Activated T-cell treated with anti-CD3 and anti-CD28 coated beads for 24 hours (primary cell): ENCODE measurements around the gene ACTA2.

Experiments
- DNase-seq: peaks from one replicate; pipeline ENCODE4 v3.0.0-alpha.2; 2020; ENCODE audit warnings: low read depth

ACTA2 gene

DNA sequence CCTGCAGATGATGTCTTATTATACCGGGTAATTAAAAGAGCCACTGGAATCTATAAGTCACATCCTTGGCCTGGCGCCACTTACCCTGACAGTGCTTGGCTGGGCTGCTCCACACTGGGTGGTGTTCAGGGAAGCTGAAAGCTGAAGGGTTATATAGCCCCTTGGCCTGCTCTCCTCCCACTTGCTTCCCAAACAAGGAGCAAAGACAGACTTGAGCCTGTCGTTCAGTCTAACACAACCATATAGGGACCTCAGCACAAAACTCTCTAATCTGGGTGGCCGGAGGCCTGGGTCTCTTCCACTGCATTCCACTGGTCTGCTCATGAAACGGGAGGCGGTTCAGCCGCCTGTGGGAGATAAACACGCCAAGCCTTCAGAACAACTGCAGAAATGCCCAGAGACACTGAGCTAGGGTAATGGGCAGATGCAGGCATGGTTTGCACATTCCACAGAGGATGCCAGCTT, at the start of gene ACTA2:
Gene ACTA2, minus strand, starts transcription at position 127 of the 465 bp plus-strand sequence. CDS start 3,843 bp downstream, outside the sequence.
- no peak for DNase-seq

DNA sequence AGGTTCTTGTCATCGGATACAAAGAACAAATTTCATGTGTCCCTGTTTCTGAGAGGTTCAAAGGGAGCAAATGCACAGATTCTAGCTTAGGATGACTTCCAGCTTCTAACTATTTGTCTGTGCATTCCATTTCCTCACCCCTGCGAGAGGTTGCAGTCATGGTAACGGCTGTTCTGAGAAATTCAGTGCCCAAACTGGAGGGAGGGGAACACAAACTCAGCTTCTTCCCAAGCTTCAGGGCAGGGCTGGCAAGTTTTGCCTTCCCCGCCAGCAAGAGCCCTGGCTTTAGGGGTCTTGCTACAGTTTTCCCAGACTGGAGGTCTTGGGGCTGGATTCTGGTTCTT, 49.1 kb upstream of the ACTA2 start:
- DNase-seq, result no peak

DNA sequence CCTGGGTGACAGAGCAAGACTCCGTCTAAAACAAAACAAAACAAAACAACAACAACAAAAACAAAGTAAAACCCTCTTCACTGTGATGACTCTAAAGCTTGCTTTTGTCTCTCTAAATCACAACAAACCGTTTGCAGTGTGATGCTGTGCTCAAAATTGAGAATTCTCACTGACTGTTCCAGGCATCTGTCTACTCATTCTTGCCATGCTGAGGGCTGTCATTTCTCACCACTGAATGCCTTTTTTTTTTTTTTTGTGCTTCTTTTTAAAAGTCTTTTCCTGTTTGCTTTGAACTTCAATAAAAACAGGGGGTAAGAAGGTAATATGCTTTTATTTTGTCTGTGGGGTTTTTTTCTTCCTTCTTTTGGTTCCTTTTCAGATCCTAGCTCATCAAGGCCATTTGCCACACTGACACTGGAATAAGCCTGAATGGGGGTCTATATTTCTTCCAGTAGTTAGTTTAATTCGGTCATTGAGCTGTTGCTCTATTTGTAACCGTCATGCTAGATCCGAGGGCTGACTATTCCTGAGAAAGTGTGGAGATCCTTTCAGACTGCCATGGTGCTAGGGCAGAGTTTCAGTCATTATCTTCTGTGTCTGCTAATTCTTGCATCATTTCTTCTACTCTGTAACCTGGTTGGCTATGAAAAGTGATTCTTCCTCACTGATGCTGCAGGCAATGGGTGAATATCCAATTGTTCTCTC, 48.6 kb upstream of the ACTA2 start:
- DNase-seq, result no peak

DNA sequence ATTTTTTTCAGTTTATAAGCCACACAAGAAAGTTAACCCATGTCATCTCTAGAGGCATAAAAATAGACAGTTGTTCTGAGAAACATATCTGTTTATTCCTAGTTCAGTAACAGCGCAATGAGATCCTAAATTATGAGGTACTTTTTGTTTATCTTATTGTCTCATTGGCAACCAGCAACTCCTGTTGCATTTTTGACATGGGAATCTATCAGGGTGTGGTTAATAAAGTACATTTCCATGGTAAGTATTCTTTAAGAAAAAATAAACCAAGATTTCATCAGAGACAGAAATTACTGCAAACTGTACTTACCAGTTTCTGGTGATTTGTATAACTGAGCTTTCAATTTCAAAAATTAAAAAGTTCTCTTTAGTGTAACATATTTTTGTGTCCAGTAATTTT, 47.1 kb upstream of the ACTA2 start:
- DNase-seq, result no peak

DNA sequence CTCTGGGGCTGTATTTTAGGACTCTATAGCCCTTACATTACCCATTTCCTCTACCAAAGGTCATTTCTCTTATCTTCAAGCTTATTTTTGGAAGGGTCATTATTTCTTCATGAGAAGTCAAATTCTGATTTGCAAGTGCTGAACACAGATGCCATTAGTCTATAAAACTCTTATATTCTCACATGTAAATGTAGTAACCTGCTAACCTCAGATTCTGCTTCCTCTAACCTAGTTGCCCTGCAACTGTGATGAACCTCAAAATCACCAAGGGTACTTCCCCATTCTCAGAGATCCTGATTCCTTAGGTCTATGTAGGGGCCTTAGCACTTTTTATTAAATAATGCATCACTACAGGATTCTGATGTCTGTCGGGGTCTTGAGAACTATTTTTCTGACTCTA, 44.4 kb upstream of the ACTA2 start:
- no peak for DNase-seq

DNA sequence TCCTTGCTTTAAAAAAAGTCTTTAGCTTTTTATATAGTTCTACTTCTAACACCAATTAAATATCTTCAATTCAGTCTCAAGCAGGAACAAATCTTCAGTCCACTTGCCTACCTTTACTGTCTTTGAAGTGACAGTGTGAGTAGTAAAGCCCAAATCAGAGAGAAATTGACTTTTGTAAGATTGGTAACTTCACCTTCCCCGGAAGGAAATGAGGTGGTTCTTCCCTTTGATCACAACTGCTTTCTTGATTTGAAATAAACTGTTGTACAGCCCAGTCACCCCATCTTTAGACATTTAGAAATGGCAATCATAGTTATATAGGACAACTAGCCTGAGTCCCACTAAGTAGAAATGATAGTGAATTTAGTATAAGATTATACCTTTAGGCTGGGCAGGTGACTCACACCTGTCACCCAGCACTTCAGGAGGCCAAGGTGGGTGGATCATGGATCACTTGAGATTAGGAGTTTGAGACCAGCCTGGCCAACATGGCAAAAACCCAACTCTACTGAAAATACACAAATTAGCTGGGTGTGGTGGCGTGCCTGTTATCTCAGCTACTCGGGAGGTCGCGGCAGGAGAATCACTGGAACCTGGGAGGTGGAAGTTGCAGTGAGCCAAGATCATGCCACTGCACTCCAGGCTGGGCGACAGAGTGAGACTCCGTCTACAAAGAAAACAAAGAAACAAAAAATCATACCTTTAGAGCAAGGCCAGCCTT, 42.7 kb upstream of the ACTA2 start:
- no peak for DNase-seq

DNA sequence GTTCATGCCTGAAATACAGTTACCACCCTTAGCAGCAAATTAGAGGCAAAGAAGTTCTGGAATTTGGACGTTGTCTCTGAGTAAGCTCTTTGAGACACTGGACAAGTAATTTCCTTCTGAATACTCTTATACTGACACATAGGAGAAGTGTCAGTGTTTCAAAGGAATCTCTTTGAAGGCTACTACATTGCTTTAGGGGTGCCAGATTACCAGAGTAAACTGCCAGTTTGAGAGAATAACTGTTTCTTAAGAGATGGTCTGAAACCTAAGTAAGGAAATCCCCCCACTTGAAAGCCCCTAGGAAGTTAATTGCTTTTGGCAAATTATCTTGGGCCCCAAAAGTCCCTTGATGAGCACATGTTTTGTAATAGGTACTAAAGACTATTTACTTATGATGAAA, 41.4 kb upstream of the ACTA2 start:
- DNase-seq, result no peak

DNA sequence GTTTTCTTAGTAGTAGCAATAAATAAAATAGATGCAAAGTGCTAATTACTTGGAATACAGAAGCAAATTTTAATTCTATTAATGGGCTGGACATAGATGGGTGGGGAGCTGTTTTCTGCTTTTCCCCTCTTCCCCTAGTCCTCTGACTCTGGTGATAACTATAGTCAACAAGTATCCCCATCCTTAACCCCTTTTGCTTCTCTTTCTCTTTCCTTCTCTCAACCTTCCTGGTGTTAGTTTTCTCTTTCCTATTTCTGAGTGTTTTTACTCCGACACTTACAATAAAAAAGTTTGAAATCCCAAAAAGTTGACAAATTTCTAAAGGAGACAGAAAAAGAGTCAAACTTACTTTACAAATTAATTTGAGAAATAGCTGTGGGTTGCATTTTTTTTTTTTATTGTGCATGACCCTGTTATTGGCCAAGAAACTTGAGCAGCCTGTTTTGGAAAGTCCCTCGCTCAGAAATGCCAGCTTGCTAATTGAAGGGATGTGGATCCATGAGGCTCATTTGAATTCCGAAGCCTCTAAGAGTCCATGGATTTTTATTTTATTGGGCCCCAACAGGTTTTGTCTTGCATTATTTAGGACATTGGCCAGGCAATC, 40.5 kb upstream of the ACTA2 start:
- no peak for DNase-seq

DNA sequence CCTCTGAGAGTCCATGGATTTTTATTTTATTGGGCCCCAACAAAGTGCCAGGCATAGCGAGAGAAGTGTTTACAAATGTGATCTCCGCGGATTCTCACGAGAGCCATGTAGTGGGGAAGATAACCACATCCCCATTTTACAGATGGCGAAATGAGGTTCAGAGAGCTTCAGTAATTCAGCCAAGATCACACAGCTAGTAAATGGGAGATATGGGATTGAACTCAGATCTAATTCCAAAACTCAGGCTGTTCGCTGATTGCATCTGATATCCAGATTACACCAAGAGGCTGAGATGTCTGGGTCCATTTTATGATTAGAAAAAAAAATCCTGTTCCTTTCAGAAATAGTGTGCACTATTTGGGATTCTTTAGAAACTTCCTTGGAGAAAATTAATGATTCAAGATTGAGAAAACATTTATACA, 39.3 kb upstream of the ACTA2 start:
- DNase-seq, result no peak

DNA sequence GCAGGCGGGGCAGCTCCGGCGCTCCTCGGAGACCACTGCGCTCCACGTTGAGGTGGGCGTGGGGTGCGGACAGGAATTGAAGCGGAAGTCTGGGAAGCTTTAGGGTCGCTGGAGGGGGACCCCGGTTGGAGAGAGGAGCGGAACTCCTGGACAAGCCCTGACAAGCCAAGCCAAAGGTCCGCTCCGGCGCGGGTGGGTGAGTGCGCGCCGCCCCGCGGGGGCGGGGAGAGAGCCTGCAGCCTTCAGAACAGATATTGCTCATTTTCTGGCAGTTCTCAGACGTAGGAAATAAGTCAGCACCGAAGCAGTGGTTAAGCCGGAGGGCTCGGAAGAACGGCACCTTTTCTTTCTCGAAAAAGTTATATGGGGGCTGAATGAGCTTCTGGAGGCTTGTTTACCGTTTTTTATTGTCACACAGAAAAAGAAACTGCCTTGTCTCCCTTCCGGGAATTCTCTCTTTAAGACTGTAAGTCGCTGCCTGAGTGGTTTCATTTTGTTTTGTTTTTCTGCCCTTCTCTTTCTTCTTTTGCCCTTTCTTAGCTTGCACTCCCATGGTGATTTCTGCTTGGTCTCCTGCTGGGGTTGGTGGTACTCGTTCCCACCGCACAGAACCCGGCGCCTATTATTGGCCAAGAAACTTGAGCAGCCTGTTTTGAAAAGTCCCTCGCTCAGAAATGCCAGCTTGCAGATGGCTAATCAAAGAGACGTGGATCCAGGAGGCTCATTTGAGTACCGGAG, 38.8 kb upstream of the ACTA2 start:
- peak; percentile 64 for DNase-seq

DNA sequence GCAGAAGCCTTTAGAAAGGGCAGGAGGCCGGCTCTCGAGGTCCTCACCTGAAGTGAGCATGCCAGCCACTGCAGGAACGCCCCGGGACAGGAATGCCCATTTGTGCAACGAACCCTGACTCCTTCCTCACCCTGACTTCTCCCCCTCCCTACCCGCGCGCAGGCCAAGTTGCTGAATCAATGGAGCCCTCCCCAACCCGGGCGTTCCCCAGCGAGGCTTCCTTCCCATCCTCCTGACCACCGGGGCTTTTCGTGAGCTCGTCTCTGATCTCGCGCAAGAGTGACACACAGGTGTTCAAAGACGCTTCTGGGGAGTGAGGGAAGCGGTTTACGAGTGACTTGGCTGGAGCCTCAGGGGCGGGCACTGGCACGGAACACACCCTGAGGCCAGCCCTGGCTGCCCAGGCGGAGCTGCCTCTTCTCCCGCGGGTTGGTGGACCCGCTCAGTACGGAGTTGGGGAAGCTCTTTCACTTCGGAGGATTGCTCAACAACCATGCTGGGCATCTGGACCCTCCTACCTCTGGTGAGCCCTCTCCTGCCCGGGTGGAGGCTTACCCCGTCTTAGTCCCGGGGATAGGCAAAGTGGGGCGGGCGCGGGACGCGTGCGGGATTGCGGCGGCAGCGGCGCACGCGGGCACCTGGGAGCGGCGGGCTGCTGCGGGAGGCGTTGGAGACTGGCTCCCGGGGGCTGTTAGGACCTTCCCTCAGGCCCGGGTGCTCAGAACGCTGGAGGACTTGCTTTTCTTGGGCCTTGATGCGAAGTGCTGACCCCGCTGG, 38.0 kb upstream of the ACTA2 start, which contains the start of gene FAS:
Gene FAS, plus strand, starts transcription at position 415 of the 777 bp plus-strand sequence. Its CDS starts 79 bp downstream, at position 494.
- peak; percentile 67 for DNase-seq

DNA sequence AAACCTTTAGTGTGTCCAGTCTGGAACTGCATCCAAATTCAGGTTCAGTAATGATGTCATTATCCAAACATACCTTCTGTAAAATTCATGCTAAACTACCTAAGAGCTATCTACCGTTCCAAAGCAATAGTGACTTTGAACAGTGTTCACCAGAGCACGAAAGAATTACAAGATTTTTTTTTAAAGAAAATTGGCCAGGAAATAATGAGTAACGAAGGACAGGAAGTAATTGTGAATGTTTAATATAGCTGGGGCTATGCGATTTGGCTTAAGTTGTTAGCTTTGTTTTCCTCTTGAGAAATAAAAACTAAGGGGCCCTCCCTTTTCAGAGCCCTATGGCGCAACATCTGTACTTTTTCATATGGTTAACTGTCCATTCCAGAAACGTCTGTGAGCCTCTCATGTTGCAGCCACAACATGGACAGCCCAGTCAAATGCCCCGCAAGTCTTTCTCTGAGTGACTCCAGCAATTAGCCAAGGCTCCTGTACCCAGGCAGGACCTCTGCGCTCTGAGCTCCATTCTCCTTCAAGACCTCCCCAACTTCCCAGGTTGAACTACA, 37.3 kb upstream of the ACTA2 start:
- no peak for DNase-seq

DNA sequence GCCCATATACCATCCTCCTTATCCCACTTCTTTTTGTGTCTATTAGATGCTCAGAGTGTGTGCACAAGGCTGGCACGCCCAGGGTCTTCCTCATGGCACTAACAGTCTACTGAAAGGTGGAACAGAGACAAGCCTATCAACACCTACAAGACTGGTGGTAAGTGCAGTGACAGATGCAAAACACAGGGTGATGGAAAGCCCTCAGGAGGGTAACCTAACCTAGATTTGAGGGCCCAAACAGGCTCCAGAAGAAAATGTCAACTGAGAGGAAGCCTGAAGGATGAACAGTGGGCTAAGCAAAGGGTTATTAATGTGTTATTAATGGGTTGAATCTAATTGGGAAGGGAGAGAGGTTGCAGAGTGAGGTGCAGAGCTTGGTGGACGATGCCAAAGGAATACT, 36.9 kb upstream of the ACTA2 start:
- no peak for DNase-seq

DNA sequence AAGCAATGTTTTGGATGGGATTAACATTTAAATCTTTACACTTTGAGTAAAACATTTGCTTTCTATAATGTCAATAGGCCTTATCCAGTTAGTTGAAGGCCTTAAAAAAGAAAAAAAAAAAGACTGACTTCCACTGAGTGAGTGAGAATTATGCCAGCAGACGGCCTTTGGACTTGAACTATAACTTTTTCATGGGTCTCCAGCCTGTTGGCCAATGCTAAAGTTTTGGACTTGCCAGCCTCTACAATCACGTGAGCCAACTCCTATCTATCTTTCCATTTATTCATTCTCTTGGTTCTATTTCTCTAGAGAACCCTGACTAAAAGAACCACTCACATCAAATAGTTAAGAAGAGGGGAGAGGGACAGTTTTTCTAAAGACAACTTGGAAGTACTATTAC, 35.3 kb upstream of the ACTA2 start:
- DNase-seq, result no peak

DNA sequence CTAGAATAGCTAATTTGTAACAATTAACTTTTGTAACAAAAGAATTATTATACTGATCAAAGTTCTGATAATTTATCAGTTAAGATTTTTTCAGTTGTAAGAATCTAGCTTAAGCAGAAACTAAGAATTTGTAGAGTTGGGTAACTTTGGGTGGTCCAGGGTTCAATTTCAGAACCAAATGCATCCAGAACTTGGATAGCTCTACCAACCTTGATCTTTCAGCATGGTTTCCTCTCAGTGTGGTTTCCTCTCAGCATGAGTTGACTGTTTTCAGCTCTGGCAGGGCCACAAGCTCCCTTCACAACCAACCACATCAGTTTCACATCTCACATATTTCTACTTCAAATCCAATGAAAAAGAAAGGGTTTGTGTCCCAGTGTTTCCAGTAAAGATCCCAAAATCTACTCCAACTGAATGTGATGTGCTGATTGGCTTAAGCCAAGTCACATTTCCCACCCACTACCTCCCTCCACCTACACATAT, 34.7 kb upstream of the ACTA2 start:
- DNase-seq, result no peak

DNA sequence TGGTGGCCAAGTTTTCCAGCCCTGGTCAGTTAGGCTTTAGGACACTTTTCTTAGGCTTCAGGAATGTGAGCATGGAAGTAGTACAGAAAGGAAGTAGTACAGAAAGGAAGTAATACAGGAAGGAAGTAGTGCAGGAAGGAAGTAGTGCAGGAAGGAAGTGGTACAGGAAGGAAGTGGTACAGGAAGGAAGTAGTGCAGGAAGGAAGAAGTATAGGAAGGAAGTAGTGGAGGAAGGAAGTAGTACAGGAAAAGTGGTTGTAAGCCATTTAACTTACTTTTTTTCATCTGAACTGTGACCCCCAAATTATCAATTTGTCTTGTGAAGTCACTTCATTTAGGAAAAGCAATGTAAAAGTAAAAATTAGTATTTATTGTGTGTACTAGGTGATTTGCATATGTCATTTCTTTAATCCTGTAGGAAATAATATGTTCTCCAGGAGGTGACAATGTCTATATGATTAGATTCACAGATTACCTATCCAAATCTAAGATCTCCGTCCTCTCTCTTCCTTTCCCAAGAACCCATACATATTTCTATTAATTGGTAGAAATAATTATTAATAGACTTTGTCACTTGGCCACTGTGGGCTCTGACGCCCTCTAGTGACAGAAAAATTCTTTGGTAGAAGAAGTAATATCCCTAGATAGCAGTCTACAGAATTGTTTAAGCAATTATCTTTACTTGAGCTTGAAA, 34.1 kb upstream of the ACTA2 start:
- no peak for DNase-seq

DNA sequence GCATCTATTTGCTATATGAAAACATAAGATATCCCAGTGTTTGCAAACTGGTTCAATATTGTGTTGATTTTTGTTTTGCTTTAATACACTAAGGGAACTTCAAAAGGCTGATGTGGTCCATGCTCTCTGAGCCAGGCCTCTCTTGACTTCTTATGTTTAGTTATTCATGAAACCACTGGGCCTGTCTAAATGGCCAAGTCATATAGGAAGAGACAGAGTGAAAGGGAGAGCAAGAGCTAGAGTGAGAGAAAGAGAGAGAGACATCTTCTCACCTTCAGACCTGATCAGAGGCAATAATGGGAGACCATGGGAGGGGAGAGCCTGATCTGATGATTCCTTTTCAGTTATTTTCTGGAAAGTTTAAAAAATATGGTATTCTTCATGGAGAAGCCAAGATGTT, 32.0 kb upstream of the ACTA2 start:
- no peak for DNase-seq

DNA sequence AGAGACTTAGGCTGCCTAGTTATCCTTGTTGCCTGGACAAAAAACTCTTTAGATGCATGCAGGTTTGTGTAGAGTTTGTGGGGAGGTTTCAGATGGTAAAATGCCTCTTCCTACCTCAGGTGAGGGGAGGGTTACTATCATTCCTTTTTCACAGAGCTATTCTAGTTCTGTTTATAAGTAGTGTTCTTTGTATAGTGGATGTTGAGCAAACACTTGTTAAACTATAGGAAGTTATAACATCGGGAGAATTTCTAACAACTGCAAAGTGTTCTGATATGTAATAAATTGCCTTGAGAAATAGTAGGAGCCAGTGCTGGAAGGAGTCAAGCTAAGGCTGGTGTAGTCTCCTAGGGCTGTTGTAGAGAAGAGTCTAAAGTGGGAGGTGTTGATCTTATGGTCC, 31.4 kb upstream of the ACTA2 start:
- DNase-seq, result no peak

DNA sequence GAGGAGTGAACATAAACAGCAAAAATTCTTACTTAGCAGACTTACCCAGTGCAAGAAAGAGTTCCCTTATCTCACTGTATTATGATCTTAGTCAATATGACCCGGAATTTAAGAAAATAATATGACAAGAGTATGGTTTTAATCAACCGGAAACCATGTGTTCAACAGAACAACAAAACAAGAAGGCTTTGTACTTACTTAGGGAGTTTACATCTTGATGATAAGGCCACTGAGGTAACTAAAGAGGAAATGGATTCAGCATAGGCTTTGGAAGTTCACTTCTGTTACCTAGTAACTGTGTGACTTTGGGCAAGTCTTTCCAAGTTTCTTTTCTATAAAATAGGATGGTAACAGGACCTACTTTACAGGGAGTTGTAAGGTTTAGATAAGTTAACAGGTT, 30.6 kb upstream of the ACTA2 start:
- DNase-seq, result no peak

DNA sequence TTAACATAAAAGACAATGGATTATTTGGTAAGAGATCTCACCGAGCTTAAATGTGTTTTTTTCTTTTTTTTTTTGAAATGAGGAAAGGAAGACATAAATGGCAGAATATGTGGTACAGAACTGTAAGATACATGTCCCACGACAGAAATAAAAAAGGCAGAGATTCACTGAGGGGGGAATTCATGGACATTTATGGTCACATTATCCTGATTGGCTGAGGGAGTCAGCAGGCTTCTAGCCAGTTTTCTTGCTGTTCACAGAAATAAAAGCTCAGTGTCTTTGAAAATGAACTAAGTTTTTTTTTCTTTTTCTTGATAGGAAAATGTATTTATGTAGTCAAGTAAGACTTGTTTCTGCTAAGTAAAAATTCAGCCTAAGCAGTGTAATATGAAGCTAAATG, 29.8 kb upstream of the ACTA2 start:
- DNase-seq, result no peak

DNA sequence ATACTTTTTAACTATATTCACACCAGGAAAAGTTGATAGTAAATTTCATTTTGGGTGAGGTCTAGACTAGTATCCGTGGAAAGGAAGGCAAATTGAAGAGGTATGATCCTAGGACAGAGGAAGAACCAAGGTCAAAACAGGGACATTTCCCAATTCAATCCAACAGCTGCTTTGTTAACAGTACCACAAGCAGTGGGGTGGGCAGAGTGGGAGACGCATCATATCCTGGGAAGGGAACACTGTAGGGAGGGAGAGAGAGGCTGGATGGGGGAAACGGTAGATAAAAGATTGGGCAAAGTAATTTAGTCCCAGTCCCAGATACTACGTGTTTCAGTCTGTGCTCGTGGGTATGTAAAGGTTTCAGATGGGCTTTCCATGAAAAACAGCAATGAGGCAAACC, 28.9 kb upstream of the ACTA2 start:
- no peak for DNase-seq
